Immature natural killer cell (primary cell): ENCODE results near the gene BNIP5. TPM values are rescaled to one million over a fixed set of nuclear protein-coding genes. Genes with fewer than 3 reads are reported as not detected.

ENCODE experiments used
- polyA plus RNA-seq, 3 donors: library from polyadenylated mRNA; unstranded; fragments of 300-500 nt; fragmentation: Illumina TruSeq; gene quantifications; one replicate each; pipeline ENCODE4 v1.2.3, GENCODE V29; 2021

BNIP5 gene
- polyA plus RNA-seq, 3 donors from 2014 or later: not detected

Other genes with a start within 250 kb of the BNIP5 start
- 10 to 100 TPM; 35.2 to 52.1 (median 38.4) TPM for gene MAPK13, start 206.4 kb downstream of the BNIP5 start, polyA plus RNA-seq
- gene BRPF3, start 140.1 kb downstream of the BNIP5 start, polyA plus RNA-seq: 10 to 100 TPM in 1 of 3 donors, 1 to 10 TPM in 2; 3.0 to 13.7 (median 4.1) TPM
- gene PNPLA1, start 66.8 kb downstream of the BNIP5 start, polyA plus RNA-seq: not detected
- 1 to 10 TPM in 1 of 3 donors, not detected in 2; 2.0 TPM for gene ETV7, start 50.8 kb upstream of the BNIP5 start, polyA plus RNA-seq
- gene PXT1, start 106.0 kb upstream of the BNIP5 start, polyA plus RNA-seq: under 1 TPM in 2 of 3 donors, not detected in 1; 0.09 TPM
- gene KCTD20, start 106.1 kb upstream of the BNIP5 start, polyA plus RNA-seq: 10 to 100 TPM; 41.1 to 50.5 (median 47.5) TPM
- gene STK38, start 210.6 kb upstream of the BNIP5 start, polyA plus RNA-seq: 100 to 1,000 TPM in 1 of 3 donors, 10 to 100 TPM in 2; 74.2 to 179 (median 81.2) TPM